H9 (cell line): ENCODE data around the gene ADAMTSL5. TPM values are rescaled to one million over a fixed set of nuclear protein-coding genes. Genes with fewer than 3 reads are reported as not detected.

ENCODE experiments used
- DNase-seq: peaks from one replicate; pipeline ENCODE4 v3.0.0-alpha.2; 2017
- H2AFZ ChIP-seq: one replicate; pipeline ENCODE4 v1.6.1; 2013; ENCODE audit warnings: mild to moderate bottlenecking, low read length, control low read depth, moderate library complexity
- H2AK5ac ChIP-seq: 2 replicates; pipeline ENCODE4 v1.6.1; 2013; ENCODE audit warnings: low read length, control low read depth, mixed read lengths; ENCODE audit not compliant: insufficient read length
- H2BK120ac ChIP-seq: one replicate; pipeline ENCODE4 v1.6.1; 2013; ENCODE audit warnings: low read depth, mild to moderate bottlenecking, low read length, control low read depth, inconsistent platforms; ENCODE audit not compliant: poor library complexity, severe bottlenecking
- H2BK12ac ChIP-seq: 2 replicates; pipeline ENCODE4 v1.6.1; 2013; ENCODE audit warnings: low read length, control low read depth, mixed read lengths, low read depth; ENCODE audit not compliant: insufficient read length
- H2BK15ac ChIP-seq: 2 replicates; pipeline ENCODE4 v1.6.1; 2013; ENCODE audit warnings: low read depth, low read length, control low read depth
- H2BK20ac ChIP-seq: one replicate; pipeline ENCODE4 v1.6.1; 2013; ENCODE audit warnings: low read depth, mild to moderate bottlenecking, low read length, control low read depth, inconsistent platforms; ENCODE audit not compliant: poor library complexity, severe bottlenecking
- H2BK5ac ChIP-seq: 2 replicates; pipeline ENCODE4 v1.6.1; 2013; ENCODE audit warnings: low read length, control low read depth, mixed read lengths; ENCODE audit not compliant: insufficient read length
- H3K14ac ChIP-seq: 2 replicates; pipeline ENCODE4 v1.6.1; 2013; ENCODE audit warnings: low read length, control low read depth; ENCODE audit not compliant: insufficient read depth
- H3K18ac ChIP-seq: 2 replicates; pipeline ENCODE4 v1.6.1; 2013; ENCODE audit warnings: low read depth, mild to moderate bottlenecking, mixed read lengths, low read length, control low read depth; ENCODE audit not compliant: insufficient read length
- H3K23ac ChIP-seq: 2 replicates; pipeline ENCODE4 v1.6.1; 2013; ENCODE audit warnings: low read length, control low read depth, mixed read lengths, low read depth; ENCODE audit not compliant: insufficient read length
- H3K23me2 ChIP-seq: 2 replicates; pipeline ENCODE4 v1.6.1; 2013; ENCODE audit warnings: low read depth, mild to moderate bottlenecking, mixed read lengths, low read length, control low read depth; ENCODE audit not compliant: insufficient read length, poor library complexity, severe bottlenecking
- H3K27ac ChIP-seq: 2 replicates; pipeline ENCODE4 v1.5.1; 2013; ENCODE audit warnings: low read length, control low read depth, mixed read lengths, low read depth; ENCODE audit not compliant: insufficient read length
- H3K27me3 ChIP-seq: 2 replicates; pipeline ENCODE4 v1.6.1; 2013; ENCODE audit warnings: low read length, control low read depth, inconsistent platforms; ENCODE audit not compliant: insufficient read depth
- H3K4ac ChIP-seq: 2 replicates; pipeline ENCODE4 v1.6.1; 2013; ENCODE audit warnings: low read depth, mild to moderate bottlenecking, control low read depth, inconsistent platforms, low read length, moderate library complexity
- H3K4me1 ChIP-seq: 2 replicates; pipeline ENCODE4 v1.6.1; 2013; ENCODE audit warnings: low read length, control low read depth, inconsistent platforms; ENCODE audit not compliant: insufficient read depth
- H3K4me2 ChIP-seq: 2 replicates; pipeline ENCODE4 v1.6.1; 2013; ENCODE audit warnings: low read length, control low read depth, mixed read lengths; ENCODE audit not compliant: insufficient read length, insufficient read depth
- H3K56ac ChIP-seq: 2 replicates; pipeline ENCODE4 v1.6.1; 2013; ENCODE audit warnings: low read depth, mild to moderate bottlenecking, mixed read lengths, low read length, control low read depth; ENCODE audit not compliant: insufficient read length
- H3K79me1 ChIP-seq: 2 replicates; pipeline ENCODE4 v1.6.1; 2013; ENCODE audit warnings: low read depth, mild to moderate bottlenecking, moderate library complexity, low read length, control low read depth, inconsistent platforms; ENCODE audit not compliant: insufficient read depth, poor library complexity, severe bottlenecking
- H3K79me2 ChIP-seq: 2 replicates; pipeline ENCODE4 v1.6.1; 2013; ENCODE audit warnings: low read length, control low read depth, inconsistent platforms; ENCODE audit not compliant: insufficient read depth
- H3K9ac ChIP-seq: 2 replicates; pipeline ENCODE4 v1.6.1; 2013; ENCODE audit warnings: low read length, control low read depth, mixed read lengths; ENCODE audit not compliant: insufficient read length; ENCODE audit errors: extremely low read depth
- H3K9me3 ChIP-seq: one replicate; pipeline ENCODE4 v1.6.1; 2013; ENCODE audit warnings: low read depth, low read length, inconsistent platforms; ENCODE audit not compliant: control insufficient read depth
- H3T11ph ChIP-seq: one replicate; pipeline ENCODE4 v1.6.1; 2013; ENCODE audit warnings: mild to moderate bottlenecking, low read length, control low read depth, inconsistent platforms
- H4K20me1 ChIP-seq: one replicate; pipeline ENCODE4 v1.6.1; 2013; ENCODE audit not compliant: control insufficient read depth, insufficient read length, insufficient read depth
- H4K5ac ChIP-seq: 2 replicates; pipeline ENCODE4 v1.6.1; 2013; ENCODE audit warnings: low read depth, mild to moderate bottlenecking, mixed read lengths, low read length, control low read depth; ENCODE audit not compliant: insufficient read length
- H4K8ac ChIP-seq: replicated peaks from 2 replicates; pipeline ENCODE4 v1.6.1; 2013; ENCODE audit warnings: low read length, control low read depth, mixed read lengths, low read depth; ENCODE audit not compliant: insufficient read length
- H4K91ac ChIP-seq: 2 replicates; pipeline ENCODE4 v1.6.1; 2013; ENCODE audit warnings: low read depth, mild to moderate bottlenecking, moderate library complexity, mixed read lengths, low read length, control low read depth; ENCODE audit not compliant: insufficient read length
- H3K27ac Mint-ChIP-seq, 3 experiments: 2 replicates in 2 of 3; 3 replicates in 1 of 3; pipeline ENCODE4 v1.8.0; 2020 to 2021; ENCODE audit warnings: mixed read lengths in 3 of 3, mild to moderate bottlenecking in 1 of 3, moderate library complexity in 1 of 3
- H3K27me3 Mint-ChIP-seq: 2 replicates; pipeline ENCODE4 v1.8.0; 2021; ENCODE audit warnings: low read depth, mild to moderate bottlenecking, moderate library complexity, mixed read lengths
- H3K36me3 Mint-ChIP-seq, 3 experiments: 2 replicates in 2 of 3; 3 replicates in 1 of 3; pipeline ENCODE4 v1.8.0; 2020 to 2021; ENCODE audit warnings: low read depth in 3 of 3, mixed read lengths in 3 of 3; ENCODE audit not compliant: insufficient read depth in 1 of 3
- H3K4me1 Mint-ChIP-seq, 2 experiments: 2 replicates each; pipeline ENCODE4 v1.8.0; 2020; ENCODE audit warnings: mixed read lengths in 2 of 2
- H3K4me3 Mint-ChIP-seq, 2 experiments: 2 replicates in 1 of 2; 3 replicates in 1 of 2; pipeline ENCODE4 v1.8.0; 2020 to 2021; ENCODE audit warnings: mild to moderate bottlenecking in 2 of 2, mixed read lengths in 2 of 2, moderate library complexity in 1 of 2
- H3K9me3 Mint-ChIP-seq, 2 experiments: 2 replicates in 1 of 2; 3 replicates in 1 of 2; pipeline ENCODE4 v1.8.0; 2020; ENCODE audit warnings: mild to moderate bottlenecking in 2 of 2, mixed read lengths in 2 of 2, moderate library complexity in 1 of 2
- WGBS: extraction: QIAGEN DNeasy Blood & Tissue Kit; methylation state at CpG from one replicate; pipeline ENCODE4 v1.1.7; 2013; ENCODE audit warnings: missing lambda C conversion rate, low lambda C conversion rate, mixed read lengths; ENCODE audit not compliant: insufficient read length; ENCODE audit errors: extremely low coverage; 5-methylcytosine and 5-hydroxymethylcytosine counted together
- total RNA-seq: library from RNA; stranded (reverse); gene quantifications from 2 replicates; pipeline ENCODE4 v1.2.1, GENCODE V29; 2021
- TF ChIP-seq, protein P1 (sequence below): fragments of 200-600 bp; sonication (generic); conservative IDR thresholded peaks from 3 replicates; pipeline ENCODE4 v1.8.0; 2021; ENCODE audit warnings: antibody characterized with exemption, mild to moderate bottlenecking

ADAMTSL5 gene
- total RNA-seq, 1 experiment from 2014 or later = 1.5 TPM

DNA sequence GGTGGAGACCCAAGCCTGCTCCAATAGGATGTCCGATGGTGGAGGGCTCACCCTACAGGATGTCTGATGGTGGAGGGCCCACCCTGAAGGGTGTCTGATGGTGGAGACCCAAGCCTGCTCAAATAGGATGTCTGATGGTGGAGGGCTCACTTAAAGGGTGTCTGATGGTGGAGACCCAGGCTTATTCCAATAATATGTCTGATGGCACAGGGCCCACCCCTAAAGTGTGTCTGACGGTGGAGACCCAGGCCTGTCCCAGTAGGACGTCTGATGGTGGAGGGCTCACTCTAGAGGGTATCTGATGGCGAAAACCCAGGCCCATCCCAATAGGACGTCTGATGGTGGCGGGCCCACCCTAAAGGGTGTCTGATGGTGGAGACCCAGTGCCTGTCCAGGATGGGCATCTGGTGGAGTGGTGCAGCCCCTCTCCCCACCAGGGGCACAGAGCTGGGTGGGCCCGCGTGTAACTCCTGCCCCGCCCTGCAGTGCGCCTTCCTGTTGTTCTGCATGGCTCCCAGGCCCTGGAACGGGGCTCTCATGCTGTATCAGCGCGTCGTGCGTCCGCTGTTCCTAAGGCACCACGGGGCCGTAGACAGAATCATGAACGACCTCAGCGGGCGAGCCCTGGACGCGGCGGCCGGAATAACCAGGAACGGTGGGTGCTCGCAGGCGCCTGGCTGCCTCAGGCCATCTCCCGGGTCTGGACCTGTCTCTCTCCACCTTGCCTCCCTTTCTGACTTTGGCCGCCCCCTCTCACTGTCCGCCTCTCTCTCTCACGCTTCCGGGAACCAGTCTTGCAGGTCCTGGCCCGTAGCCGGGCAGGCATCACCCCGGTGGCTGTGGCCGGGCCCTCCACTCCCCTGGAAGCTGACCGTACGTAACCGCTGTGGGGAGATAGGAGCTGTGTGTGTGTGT lies 16.8 kb downstream of the ADAMTSL5 start:
- no peak overlapping the region for H3K4me3 Mint-ChIP-seq
- H3K9me3 ChIP-seq = no peaks in the 10 kb centered on the region
- no peak overlapping the region for H2AFZ ChIP-seq
- no CpG with 5 or more reads among the region's 40 CpGs for WGBS
- no peak overlapping the region for H2BK5ac ChIP-seq
- no peak overlapping the region for H4K8ac ChIP-seq
- H2BK15ac ChIP-seq = no peak overlapping the region
- H3K4me2 ChIP-seq = no peak overlapping the region
- H3K27ac ChIP-seq = no peak overlapping the region
- no peak for DNase-seq
- H3K9me3 Mint-ChIP-seq = peaks cover 5 to 13% of the 10 kb centered on the region in 2 experiments
- H3K27me3 ChIP-seq = peaks cover 3% of the 10 kb centered on the region; the same call in 1 of the 2 replicates
- peaks cover 8% of the 10 kb centered on the region for H3K23me2 ChIP-seq
- H2BK12ac ChIP-seq = no peak overlapping the region
- H3K36me3 Mint-ChIP-seq = no peaks in the 10 kb centered on the region; a peak in 1 of 7 replicates
- H3T11ph ChIP-seq = no peak overlapping the region
- no peak overlapping the region for H2AK5ac ChIP-seq
- H3K4ac ChIP-seq = no peak overlapping the region
- H3K14ac ChIP-seq = no peak overlapping the region
- peaks cover 67% of the 10 kb centered on the region for H3K27me3 Mint-ChIP-seq
- H3K79me2 ChIP-seq = no peaks in the 10 kb centered on the region
- H3K27ac Mint-ChIP-seq = no peak overlapping the region
- no peak overlapping the region for H3K23ac ChIP-seq
- H4K20me1 ChIP-seq = no peaks in the 10 kb centered on the region
- no peaks in the 10 kb centered on the region for H3K4me1 ChIP-seq
- no peak overlapping the region for H2BK20ac ChIP-seq
- no peak overlapping the region for H3K56ac ChIP-seq
- TF ChIP-seq, protein P1, sequence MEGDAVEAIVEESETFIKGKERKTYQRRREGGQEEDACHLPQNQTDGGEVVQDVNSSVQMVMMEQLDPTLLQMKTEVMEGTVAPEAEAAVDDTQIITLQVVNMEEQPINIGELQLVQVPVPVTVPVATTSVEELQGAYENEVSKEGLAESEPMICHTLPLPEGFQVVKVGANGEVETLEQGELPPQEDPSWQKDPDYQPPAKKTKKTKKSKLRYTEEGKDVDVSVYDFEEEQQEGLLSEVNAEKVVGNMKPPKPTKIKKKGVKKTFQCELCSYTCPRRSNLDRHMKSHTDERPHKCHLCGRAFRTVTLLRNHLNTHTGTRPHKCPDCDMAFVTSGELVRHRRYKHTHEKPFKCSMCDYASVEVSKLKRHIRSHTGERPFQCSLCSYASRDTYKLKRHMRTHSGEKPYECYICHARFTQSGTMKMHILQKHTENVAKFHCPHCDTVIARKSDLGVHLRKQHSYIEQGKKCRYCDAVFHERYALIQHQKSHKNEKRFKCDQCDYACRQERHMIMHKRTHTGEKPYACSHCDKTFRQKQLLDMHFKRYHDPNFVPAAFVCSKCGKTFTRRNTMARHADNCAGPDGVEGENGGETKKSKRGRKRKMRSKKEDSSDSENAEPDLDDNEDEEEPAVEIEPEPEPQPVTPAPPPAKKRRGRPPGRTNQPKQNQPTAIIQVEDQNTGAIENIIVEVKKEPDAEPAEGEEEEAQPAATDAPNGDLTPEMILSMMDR = no peak
- no peak overlapping the region for H2BK120ac ChIP-seq
- peaks cover 4 to 15% of the 10 kb centered on the region in 2 experiments for H3K4me1 Mint-ChIP-seq
- no peak overlapping the region for H4K5ac ChIP-seq
- no peaks in the 10 kb centered on the region for H3K79me1 ChIP-seq
- no peak overlapping the region for H4K91ac ChIP-seq
- no peak overlapping the region for H3K9ac ChIP-seq
- H3K18ac ChIP-seq = no peak overlapping the region
